Measurements from ENCODE around the gene KLHL20. TPM values are rescaled to one million over a fixed set of nuclear protein-coding genes. Genes with fewer than 3 reads are reported as not detected.
"Not testable (repeated sequence)": the region's sequence is repeated elsewhere in the genome, so short reads cannot be mapped to it uniquely, and the experiment has no call there.

The KLHL20 gene
- total RNA-seq, 1 experiment from 2014 or later = 11.6 TPM

DNA sequence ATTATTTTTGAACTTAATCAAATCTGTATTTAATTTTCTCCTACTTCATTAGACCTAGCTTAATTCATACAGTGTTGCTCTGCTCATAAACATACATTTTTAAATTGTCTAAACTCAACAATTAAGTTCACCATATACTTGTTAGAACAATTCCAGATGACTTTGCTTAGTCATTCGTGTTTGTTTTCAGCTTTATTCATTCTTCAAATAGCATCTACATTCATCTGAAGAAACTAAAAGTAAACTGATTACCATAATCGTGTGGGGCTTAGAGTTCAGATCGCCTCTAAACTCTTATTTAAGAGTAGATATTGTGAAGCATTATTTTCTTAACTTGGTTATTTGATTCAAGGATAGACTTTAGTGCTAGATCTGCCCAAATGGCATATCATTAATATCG, 34.4 kb downstream of the KLHL20 start:
- DNase-seq (ENCODE audit: low spot score) = no peak

DNA sequence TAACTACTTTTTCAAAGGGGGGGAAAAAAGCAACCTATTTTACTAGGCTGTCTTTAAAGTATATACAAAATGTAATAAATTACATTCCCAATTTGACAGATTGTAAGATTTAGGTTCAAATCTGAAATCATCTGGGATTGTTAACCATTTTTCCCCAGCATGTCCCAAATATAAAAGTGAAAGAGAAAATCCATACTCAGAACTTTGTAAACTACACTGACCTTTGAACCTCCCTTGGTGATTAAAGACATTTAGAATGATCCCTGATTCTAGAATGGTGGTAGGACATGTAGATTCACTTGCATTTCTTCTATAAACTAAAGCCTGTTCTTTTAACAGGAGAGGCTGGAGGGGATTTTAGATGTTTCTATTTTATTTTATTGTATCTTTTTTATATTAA, 39.0 kb downstream of the KLHL20 start:
- DNase-seq (ENCODE audit: low spot score) = no peak

DNA sequence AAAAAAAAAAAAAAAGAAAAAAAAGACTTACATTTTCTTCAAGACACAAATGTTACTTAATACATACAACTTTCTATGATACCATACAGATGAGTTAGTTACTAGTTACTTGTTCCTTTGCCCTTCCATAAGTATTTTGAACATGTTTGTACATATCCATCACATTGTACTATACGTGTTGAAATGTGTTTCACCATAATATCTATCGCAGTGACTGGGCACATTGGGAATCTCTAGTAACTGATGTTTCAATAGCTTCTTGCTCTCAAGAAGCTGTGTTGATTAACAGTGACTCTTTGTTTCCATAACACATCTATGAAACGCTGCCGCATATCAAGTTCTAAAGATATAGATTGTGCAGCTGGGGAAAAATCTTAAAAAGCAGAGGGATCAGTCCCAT, 42.9 kb downstream of the KLHL20 start:
- no peak for DNase-seq (ENCODE audit: low spot score)

DNA sequence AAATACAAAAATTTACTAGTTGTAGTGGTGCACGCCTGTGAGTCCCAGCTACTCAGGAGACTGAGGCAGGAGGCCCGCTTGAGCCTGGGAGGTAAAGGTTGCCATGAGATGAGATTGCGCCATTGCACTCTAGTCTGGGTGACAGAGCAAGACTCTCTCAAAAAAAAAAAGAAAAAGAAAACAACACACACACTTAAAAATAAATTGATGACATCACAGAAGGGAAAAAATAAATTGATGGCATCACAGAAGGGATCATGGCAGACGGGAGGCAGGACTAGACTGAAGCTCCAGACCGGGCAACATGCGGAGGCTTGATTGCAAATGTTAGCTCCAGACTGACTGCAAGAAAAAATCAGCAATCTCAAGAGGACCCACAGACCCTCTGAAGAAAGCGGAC, 43.3 kb downstream of the KLHL20 start:
- no peak for DNase-seq (ENCODE audit: low spot score)

DNA sequence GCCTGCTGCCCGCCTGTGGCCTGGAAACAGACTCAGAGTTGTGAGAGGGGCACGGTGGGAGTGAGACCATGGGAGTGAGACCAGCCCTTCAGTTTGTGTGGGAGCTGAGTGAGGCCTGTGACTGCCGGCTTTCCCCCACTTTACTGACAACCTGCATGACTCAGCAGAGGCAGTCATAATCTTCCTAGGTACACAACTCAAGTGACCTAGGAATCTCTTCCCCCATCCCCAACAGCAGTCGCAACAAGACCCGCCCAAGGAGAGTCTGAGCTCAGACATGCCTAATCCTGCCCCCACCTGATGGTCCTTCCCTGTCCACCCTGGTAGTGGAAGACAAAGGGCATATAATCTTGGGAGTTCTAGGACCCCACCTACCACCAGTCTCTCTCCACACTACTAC, 44.2 kb downstream of the KLHL20 start:
- no peak for DNase-seq (ENCODE audit: low spot score)

DNA sequence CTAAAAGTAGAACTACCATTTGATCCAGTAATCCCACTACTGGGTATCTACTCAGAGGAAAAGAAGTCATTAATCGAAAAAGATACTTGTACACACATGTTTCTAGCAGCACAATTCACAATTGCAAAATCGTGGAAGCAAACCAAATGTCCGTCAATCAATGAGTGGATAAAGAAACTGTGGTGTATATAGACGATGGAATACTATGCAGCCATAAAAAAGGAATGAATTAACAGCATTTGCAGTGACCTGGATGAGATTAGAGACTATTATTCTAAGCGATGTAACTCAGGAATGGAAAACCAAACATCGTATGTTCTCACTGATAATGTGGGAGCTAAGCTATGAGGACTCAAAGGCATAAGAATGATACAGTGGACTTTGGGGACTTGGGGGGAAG, 49.5 kb downstream of the KLHL20 start:
- not testable (repeated sequence) for DNase-seq (ENCODE audit: low spot score)

DNA sequence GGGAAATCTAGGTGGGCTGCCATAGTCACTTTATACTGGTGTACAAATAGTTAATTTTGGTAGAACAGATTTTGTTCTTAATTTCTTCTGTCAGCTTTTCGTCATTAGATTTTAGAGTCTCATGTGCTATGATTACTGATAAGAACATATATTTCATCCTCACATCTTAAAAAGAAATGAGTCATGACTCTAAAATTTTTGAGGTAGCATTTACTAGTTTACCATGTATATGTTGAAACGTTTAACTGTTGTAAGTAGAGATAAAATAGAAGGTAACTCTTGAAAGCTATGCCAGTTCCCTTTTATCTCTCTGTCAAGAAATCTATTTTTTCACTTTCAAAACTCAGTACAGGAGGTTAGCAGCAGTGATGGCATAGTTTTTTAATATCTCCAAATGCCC, 53.4 kb downstream of the KLHL20 start:
- no peak for DNase-seq (ENCODE audit: low spot score)

DNA sequence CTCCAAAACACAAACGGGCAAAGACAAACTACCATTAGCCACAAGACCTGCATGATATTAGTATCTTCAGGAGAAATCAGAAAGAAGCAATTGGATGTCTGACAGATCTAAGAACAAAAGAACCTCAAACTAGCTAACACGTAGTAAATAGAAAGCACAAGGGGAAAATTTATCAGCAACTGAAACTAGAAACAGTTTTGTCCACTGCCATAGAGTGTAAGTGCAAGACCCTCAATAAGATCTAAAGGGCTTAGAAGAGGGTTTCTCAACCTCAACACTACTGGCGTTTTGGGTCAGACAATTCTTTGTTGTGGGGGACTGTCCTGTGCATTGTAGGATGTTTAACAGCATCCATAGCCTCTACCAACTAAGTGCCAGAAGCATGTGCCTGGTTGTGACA, 54.0 kb downstream of the KLHL20 start:
- no peak for DNase-seq (ENCODE audit: low spot score)

DNA sequence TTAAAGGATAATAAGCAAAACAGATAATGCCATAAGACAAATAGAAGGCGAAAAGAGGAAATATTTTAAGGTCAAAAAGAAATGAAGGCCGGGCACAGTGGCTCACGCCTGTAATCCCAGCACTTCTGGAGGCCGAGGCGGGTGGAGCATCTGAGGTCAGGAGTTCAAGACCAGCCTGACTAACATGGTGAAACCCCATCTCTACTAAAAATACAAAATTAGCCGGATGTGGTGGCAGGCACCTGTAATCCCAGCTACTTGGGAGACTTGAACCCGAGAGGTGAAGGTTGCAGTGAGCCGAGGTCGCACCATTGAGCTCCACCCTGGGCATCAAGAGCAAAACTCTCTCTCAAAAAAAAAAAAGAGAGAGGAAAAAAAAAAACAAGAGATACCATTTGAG, 55.5 kb downstream of the KLHL20 start:
- DNase-seq (ENCODE audit: low spot score) = not testable (repeated sequence)

DNA sequence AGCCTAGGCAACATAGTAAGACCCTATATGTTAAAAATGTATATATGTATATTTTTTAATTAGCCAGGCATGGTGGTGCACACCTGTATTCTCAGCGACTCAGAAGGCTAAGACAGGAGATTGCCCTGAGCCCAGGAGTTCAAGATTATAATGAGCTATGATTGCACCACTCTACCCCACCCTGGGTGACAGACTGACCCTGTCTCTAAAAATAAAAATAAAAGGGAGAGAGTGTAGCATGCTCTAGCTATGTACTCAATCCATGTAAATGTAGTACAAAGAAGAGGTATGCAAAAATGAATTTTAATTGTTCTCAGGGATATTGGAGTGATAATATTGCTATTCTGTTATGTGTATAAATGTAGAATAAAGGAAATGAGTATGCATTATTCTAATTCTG, 56.8 kb downstream of the KLHL20 start:
- no peak for DNase-seq (ENCODE audit: low spot score)

DNA sequence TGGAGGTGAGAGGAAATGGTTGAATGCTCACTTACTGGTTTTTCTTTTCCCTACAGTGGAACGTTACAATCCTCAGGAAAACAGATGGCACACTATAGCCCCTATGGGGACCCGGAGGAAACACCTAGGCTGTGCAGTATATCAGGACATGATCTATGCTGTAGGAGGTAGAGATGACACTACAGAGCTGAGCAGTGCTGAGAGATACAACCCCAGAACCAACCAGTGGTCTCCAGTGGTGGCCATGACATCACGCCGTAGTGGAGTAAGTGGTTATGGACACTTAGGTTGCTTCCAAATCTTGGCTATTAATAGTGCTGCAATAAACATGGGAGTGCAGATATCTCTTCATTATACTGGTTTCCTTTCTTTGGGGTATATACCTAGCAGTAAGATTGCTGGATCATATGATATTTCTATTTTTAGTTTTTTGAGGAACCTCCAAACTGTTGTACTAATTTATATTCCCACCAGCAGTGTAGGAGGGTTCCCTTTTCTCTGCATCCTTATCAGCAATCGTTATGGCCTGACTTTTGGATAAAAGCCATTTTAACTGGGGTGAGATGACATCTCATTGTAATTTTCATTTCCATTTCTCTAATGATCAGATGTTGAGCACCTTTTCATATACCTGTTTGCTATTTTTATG, 60.9 kb downstream of the KLHL20 start:
- no peak for DNase-seq (ENCODE audit: low spot score)

DNA sequence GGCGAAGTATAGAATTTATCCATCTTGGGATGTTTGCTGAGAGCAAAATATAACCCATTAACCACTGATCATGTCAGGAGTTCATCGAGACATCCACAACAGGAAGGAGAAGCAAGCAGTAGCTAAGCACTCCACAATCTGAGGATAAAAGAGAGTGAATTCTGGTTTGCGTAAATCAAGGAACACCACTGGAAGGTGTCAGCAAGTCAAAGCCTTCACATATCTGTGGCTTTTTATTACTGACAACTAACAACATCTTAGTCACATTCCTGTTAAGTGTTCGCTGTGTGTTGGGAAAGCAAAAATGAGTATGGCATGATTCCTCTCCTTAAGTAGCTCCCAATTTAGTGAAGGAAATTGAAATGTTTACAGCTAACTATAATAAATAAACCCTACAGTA, 65.2 kb downstream of the KLHL20 start:
- no peak for DNase-seq (ENCODE audit: low spot score)

DNA sequence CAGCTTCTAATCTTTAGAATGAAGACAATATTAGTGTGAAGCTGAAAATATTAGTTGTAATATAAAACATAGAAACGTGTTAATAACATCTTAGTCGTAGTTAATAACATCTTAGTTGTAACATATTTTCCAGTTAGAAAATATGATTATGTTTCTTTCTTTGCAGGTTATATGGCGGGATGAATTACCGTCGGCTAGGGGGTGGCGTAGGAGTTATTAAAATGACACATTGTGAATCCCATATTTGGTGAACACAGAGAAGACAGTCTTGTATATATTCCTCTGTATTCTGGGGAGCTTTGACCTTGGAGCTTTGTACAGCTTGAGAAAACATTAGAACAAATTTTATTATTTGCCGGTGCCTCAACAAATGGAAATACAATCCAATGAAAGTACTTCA, 70.2 kb downstream of the KLHL20 start:
- DNase-seq (ENCODE audit: low spot score) = no peak

DNA sequence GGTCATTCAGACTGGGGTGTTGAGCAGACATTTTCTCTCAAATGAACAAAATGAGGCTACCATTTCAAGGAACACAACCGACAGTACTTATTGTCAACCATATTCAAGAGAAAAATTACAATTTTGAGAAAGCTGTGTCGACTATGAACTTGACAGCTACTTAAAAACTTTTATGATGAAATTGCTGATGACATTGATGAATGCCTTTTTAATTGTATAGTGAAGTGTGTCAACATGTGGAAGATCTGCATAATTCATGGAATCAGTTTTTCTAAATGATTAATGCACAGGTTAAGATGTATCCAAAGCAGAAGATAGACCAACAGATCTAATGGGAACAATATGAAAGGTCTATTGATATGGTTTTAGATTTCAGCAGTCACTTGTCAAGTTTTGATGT, 75.1 kb downstream of the KLHL20 start:
- no peak for DNase-seq (ENCODE audit: low spot score)

DNA sequence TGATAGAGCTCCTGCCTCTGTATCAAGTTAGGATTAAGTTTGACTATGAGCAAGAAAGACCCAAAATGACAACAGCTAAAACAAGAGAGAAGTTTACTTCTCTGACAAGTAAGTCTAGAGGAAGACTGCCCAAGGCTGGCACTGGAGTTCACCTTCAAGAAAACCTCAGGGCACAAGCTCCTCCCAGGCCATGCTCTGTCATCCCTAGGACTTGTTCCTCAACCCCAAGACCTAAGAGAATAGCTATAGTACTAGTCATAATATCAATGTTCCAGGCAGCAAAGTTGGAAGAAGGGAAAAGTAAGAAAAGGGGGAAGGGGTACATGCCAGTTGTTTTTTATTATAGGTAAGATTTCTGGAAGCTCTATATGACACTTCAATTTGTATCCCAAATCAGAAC, 83.3 kb downstream of the KLHL20 start:
- DNase-seq (ENCODE audit: low spot score) = no peak

DNA sequence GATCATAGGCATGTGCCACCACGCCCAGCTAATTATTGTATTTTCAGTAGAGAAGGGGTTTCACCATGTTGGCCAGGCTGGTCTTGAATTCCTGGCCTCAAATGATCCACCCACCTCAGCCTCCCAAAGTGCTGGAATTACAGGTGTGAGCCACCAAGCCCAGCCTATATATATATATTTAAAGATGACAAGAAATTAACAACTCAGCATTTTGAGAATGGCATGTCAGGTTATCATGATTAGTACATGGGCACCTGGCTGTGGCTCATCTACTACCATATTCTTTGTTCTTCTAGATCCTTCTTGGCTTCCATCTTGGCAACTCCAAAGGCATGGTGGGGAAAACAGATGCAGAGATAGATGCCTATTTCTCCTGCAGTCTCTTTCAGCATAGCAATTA, 85.2 kb downstream of the KLHL20 start:
- not testable (repeated sequence) for DNase-seq (ENCODE audit: low spot score)

DNA sequence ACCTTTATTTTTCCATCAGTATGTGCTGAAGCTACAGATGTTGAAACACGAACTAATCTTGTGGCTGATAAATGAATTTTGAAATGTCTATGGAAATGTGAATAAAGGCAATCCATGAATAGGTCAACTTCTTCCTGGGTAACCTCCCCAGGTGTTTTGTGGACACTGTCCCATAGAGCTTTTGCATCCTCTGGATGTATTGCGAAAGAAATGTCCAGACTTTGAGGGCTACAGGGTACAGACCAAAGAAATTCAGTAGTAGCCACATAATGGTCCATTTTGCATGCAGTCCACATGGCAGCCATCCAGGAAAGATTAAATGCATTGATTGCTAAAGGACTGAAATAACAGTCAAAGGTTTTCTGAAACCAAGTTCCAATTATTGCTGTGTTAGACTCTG, 88.2 kb downstream of the KLHL20 start:
- DNase-seq (ENCODE audit: low spot score) = no peak

DNA sequence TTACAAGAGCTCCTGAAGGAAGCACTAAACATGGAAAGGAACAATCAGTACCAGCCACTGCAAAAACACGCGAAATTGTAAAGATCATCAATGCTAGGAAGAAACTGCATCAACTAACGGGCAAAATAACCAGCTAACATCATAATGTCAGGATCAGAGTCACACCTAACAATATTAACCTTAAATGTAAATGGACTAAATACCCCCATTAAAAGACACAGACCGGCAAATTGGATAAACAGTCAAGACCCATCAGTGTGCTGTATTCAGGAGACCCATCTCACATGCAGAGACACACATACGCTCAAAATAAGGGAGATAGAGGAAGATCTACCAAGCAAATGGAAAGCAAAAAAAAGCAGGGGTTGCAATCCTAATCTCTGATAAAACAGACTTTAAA, 98.9 kb downstream of the KLHL20 start:
- not testable (repeated sequence) for DNase-seq (ENCODE audit: low spot score)

DNA sequence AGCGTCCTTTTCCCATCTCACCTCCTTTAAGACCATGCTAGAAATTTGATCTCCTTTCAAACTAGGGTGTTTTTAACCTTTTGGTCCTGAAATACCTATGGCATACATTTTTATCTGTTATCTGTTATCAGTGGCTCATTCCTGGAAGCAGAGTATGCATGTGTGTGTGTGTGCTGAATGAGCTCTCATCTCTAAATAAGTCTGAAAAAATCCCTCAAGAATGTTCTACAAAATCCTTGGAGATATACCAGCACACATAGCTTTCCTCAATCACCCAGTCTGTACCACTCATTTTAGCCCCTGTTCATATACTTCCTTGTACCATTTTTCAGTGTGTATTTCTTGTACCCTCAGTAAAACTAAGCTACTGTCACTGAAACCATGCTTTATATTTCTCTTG, 103.7 kb downstream of the KLHL20 start:
- DNase-seq (ENCODE audit: low spot score) = no peak

DNA sequence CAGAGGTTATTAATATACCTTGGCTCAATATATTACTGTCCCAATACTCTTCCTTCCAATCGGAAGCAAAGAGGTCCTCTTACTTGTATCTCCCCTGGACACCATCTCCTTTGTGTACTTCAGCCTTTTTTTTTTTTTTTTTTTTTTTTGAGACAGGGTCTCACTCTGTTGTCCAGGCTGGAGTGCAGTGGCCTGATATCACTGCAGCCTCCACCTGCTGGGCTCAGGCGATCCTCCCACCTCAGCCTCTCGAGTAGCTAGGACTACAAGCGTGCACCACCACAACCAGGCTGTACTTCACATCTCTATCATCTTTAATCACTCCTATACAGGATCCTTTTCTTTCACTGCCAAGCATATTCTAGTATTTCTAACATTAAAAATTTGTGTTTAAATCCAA, 106.9 kb downstream of the KLHL20 start:
- no peak for DNase-seq (ENCODE audit: low spot score)

DNA sequence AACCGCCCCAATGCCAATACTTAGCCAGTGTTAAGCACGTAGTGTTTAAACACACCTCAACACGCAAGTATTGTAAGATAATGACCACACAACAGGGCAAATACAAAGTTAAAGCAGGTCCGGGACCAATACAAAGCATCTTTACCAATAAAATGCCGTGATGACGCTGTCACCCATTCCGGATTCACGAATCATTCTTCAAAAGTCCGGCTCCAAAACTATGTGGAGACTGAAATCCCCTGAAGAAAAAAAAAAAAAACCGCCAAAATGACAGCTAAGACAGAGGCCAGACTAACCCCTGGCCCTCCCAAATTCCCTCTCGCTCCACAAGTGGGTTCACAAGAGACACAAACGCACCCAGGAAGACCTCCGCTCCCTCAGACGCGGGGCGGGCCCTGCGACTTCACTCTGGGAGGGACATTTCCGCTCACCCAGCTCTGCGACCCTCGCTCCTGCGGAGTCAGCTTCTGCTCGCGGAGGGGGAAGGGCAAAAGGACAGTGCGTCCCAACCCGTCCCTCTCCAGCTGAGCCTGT, 109.1 kb downstream of the KLHL20 start:
- DNase-seq (ENCODE audit: low spot score) = no peak

DNA sequence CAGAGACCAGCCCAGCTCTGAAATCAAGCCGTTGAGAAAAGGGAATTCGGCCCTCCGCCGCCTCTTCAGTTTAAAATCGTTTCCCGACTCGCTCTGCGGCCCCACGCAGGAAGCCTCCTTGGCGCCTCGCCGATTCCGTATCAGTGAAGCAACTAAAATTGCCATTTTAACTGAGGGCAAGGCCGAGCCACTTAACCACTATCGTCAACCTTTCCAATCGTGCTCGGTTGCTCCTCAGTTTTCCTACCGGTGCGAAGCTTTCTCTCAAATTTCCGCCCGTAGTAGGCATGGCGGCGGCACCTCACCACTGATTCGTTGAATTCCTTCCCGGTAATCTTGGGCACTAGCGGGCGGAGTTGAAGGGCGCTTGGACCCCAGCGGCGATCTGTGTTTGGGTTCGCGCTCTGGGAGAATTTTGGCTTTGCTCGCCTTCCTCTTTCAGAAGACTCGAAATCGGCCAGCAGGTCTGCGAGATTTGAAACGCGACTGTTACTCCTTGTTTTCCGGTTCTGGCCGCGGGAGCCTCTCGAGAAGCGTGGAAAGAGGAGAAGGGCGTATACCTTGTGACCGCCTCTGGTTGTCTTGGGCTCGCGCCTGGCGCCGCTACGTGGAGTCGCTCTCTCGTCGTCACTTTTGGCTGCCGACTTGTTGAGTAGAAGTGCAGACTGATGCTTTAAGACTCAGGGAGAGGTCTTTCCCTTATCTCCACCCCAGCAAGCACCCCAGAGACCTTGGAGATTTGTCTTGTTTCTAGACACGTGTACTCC, 109.7 kb downstream of the KLHL20 start, which contains the start of the genes CENPL and DARS2:
CENPL (minus strand) TSS at position 569 of the 767 bp plus-strand sequence. CDS start 13,584 bp downstream, outside the sequence.
DARS2 (plus strand) TSS at position 359 of the 767 bp plus-strand sequence. CDS start 557 bp downstream, outside the sequence.
- peak; percentile 96 for DNase-seq (ENCODE audit: low spot score)

DNA sequence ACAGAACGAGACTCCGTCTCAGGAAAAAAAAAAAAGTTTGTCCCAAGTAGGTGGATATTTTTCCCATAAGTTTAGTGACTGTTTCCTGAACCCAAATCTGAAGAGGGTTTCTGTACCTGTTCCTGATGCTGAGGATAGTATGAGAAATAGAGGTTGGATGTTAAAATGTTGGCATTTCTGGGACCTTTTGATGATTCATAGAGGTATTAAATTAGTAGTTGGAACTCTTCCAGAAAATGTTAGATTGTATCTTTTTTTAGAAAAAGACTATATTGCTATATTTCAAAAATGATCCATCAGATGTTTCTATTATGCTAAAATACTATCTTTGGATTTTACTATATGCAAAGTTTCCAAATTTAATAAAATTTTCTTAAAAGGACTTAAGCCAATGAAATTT, 112.8 kb downstream of the KLHL20 start:
- no peak for DNase-seq (ENCODE audit: low spot score)
